ENCODE measurements around the gene PRPF39.
"Not testable (repeated sequence)": the region's sequence is repeated elsewhere in the genome, so short reads cannot be mapped to it uniquely, and the experiment has no call there.

PRPF39 gene, protein sequence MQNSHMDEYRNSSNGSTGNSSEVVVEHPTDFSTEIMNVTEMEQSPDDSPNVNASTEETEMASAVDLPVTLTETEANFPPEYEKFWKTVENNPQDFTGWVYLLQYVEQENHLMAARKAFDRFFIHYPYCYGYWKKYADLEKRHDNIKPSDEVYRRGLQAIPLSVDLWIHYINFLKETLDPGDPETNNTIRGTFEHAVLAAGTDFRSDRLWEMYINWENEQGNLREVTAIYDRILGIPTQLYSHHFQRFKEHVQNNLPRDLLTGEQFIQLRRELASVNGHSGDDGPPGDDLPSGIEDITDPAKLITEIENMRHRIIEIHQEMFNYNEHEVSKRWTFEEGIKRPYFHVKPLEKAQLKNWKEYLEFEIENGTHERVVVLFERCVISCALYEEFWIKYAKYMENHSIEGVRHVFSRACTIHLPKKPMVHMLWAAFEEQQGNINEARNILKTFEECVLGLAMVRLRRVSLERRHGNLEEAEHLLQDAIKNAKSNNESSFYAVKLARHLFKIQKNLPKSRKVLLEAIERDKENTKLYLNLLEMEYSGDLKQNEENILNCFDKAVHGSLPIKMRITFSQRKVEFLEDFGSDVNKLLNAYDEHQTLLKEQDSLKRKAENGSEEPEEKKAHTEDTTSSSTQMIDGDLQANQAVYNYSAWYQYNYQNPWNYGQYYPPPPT

DNA sequence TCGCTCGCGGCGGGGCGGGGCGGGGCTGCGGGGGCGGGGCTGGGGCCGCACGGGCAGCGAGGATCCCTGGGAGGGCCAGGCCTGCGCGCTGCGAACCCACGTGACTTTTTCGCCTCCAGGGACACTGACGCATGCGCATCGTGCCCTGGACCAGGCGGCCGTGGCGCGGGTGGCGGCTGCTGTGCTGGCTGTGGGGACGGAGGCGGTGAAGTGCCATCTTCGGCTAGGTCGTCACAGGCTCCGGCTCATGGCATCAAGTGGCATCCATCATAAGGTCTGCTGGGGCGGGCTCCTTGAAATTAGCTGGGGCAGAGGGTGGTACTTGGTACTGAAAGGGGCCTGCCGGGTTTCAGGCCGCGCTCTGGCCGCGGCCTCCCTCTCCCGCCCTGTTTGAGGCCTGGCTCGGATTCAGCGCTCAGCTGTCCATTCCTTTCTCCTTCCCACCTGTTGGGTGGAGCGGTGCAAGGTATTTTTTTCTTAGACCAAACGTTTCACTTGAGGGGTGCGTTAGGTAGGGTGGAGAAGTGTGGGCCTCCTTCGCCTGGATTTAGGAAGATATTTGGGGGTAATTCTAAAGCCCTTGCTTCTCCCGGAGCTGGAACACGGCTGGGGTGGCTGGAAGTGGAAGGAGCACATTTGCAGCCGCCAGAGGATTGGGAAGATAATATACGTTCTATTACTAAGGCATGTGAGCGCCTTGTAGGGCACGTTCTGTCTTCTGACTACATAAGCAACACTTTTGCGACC lies at the start of gene PRPF39:
Gene PRPF39, plus strand, starts transcription at position 141 of the 747 bp plus-strand sequence. CDS start 11,124 bp downstream, outside the sequence.
- peak; percentile 93 for DNase-seq

- no peak for DNase-seq
Measured at GRCh38 chr14:45034730-45035129, 49.2 kb upstream of the PRPF39 start.

GRCh38 chr14:45038256-45038655 lies 45.7 kb upstream of the PRPF39 start:
- no peak for DNase-seq

- DNase-seq, result peak; percentile 14
Measured at GRCh38 chr14:45038865-45039264, 45.1 kb upstream of the PRPF39 start.

- DNase-seq, result no peak
Measured at GRCh38 chr14:45039390-45039789, 44.5 kb upstream of the PRPF39 start.

- DNase-seq, result no peak
Measured at GRCh38 chr14:45041641-45042040, 42.3 kb upstream of the PRPF39 start.

GRCh38 chr14:45044638-45045037 lies 39.3 kb upstream of the PRPF39 start:
- no peak for DNase-seq

DNA sequence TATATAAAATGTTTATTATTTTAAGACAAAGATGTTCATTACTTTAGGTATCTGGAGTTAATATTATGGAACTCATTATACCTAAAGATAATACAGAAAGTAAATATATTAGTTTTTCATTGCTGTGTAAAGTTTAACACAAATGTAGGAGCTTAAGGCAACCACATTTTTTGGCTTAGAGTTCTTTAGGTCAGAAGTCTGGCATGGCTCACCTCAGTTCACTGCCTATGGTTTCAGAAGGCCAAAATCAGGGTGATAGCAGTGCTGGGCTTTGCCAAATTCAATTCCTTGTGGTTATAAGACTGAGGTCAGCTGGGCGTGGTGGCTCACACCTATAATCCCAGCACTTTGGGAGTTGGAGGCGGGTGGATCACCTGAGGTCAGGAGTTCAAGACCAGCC lies 35.5 kb upstream of the PRPF39 start:
- peak; percentile 2 for DNase-seq

- DNase-seq, result no peak
Measured at GRCh38 chr14:45051180-45051579, 32.7 kb upstream of the PRPF39 start.

GRCh38 chr14:45051896-45052295 lies 32.0 kb upstream of the PRPF39 start:
- no peak for DNase-seq

DNA sequence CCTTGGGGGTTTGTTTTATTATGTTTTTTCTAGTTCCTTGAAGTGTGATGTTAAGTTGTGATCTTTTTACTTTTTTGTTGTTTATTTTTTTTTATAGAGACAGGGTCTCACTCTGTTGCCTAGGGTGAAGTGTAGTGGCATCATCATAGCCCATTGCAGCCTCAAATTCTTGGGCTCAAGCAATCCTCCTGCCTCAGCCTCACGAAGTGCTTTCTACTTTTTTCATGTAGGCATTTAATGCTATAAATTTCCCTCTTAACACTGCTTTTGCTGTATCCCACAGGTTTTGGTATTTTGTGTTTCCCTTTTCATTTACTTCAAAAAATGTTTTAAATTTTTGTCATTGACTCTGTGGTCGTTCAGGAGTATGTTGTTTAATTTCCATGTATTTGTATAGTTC lies 26.6 kb upstream of the PRPF39 start:
- no peak for DNase-seq

- DNase-seq, result no peak
Measured at GRCh38 chr14:45057881-45058364, 26.0 kb upstream of the PRPF39 start.

- DNase-seq, result no peak
Measured at GRCh38 chr14:45060551-45060950, 23.4 kb upstream of the PRPF39 start.

DNA sequence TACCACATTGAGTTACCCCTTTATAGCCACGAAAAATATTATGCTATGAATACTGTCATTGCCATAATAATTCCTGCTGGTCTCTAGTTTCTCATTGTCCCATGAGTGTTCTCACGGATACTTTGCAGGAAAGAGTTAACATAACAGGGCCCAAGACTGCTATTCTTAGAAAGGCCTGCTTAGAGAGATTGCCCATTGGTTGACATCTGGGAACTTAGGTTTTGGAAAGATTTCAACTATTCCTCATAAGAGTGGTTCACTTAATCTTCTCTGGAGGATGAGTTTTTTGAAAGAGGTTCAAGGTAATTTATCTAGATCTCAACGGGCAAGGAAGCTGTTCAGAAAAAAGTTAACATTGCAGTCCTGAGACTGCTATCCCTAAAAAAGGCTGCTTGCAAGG lies 18.4 kb upstream of the PRPF39 start:
- DNase-seq, result no peak

- no peak for DNase-seq
Measured at GRCh38 chr14:45065956-45066355, 18.0 kb upstream of the PRPF39 start.

- DNase-seq, result no peak
Measured at GRCh38 chr14:45066667-45067066, 17.2 kb upstream of the PRPF39 start.

DNA sequence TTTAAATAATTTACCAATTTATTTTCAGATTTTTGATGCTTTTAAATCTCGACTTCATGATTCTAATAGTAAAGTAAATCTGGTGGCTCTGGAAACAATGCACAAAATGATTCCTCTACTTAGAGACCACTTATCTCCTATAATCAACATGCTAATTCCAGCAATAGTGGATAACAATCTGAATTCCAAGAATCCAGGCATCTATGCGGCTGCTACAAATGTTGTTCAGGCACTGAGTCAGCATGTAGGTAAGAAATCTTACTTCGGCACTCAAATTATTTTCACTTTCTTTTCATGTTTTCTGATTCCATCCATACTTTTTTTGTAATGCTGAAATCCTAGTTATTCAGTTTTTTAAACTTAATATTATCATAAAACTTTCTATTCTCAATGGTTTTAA lies 15.5 kb upstream of the PRPF39 start:
- peak; percentile 16 for DNase-seq

GRCh38 chr14:45070215-45070614 lies 13.7 kb upstream of the PRPF39 start:
- DNase-seq, result no peak

GRCh38 chr14:45072126-45072525 lies 11.8 kb upstream of the PRPF39 start:
- no peak for DNase-seq

DNA sequence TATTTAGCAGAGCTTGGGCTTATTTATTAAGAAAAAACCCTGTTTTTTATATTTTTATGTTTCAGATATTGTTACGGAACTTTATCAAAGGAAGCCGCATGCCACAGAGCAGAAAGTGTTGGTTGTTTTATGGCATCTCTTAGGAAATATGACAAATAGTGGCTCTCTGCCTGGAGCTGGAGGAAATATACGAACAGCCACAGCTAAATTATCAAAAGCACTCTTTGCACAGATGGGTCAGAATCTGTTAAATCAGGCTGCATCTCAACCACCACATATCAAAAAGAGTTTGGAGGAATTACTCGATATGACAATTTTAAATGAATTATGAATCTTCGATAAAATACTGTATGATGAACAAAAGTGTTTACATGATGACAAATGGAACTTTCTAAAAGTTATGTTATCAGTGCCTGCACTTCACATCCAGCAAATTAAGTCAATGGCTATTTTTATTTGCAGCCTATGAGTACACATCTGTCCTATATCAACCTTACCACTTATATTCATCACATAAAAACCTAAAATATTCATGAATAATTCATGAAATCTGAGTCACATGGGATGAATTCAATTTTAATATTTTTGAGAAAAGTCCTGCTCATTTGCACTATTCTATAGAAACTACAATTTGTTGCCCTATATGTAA lies 10.6 kb upstream of the PRPF39 start:
- DNase-seq, result no peak

- no peak for DNase-seq
Measured at GRCh38 chr14:45078323-45078722, 5.6 kb upstream of the PRPF39 start.

DNA sequence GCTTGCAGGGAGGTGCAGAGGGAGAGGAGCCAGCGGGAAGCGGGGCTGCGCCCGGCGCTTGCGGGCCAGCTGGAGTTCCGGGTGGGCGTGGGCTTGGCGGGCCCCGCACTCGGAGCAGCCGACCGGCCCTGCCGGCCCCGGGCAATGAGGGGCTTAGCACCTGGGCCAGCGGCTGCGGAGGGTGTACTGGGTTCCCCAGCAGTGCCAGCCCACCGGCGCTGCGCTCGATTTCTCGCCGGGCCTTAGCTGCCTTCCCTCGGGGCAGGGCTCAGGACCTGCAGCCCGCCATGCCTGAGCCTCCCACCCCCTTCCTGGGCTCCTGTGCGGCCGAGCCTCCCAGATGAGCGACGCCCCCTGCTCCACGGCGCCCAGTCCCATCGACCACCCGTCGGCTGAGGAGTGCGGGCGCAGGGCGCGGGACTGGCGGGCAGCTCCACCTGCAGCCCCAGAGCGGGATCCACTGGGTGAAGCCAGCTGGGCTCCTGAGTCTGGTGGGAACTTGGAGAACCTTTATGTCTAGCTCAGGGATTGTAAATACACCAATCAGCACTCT lies 3.4 kb upstream of the PRPF39 start:
- DNase-seq, result not testable (repeated sequence)

GRCh38 chr14:45081096-45081495 lies 2.8 kb upstream of the PRPF39 start:
- not testable (repeated sequence) for DNase-seq

Measured in OCI-M1 (cell line).